AG09309 (cell line): ENCODE results near the gene TMEM132A.

Source experiments
- DNase-seq: peaks from one replicate; pipeline ENCODE4 v3.0.0-alpha.2; 2010; ENCODE audit warnings: low read depth
- H3K4me3 ChIP-seq: 2 replicates; pipeline ENCODE4 v1.5.1; 2011; ENCODE audit warnings: mild to moderate bottlenecking, low read depth, low read length, moderate library complexity; ENCODE audit not compliant: control insufficient read depth
- CTCF ChIP-seq: IDR thresholded peaks from 2 replicates; pipeline ENCODE4 v1.5.1; 2011; ENCODE audit warnings: mild to moderate bottlenecking, low read depth, low read length, inconsistent platforms; ENCODE audit not compliant: insufficient read depth, control insufficient read depth; ENCODE audit errors: missing control alignments

TMEM132A gene

GRCh38 chr11:60952742-60953170, 28.5 kb downstream of the TMEM132A start:
- H3K4me3 ChIP-seq: peak overlapping the region; percentile 48; the same call in 1 of the 2 replicates
- DNase-seq: no peak

GRCh38 chr11:60953781-60954180, 29.5 kb downstream of the TMEM132A start:
- no peak for TF ChIP-seq CTCF
- no peak for DNase-seq
- no peak overlapping the region for H3K4me3 ChIP-seq

More at GRCh38 chr11:60952742-60953170, 28.5 kb downstream of the TMEM132A start:
- no peak for TF ChIP-seq CTCF

- no peak for TF ChIP-seq CTCF
- no peak for DNase-seq
- no peak overlapping the region for H3K4me3 ChIP-seq
Measured at GRCh38 chr11:60954421-60954820, 30.2 kb downstream of the TMEM132A start.

GRCh38 chr11:60955571-60955970, 31.3 kb downstream of the TMEM132A start:
- TF ChIP-seq CTCF: no peak
- no peak for DNase-seq
- no peak overlapping the region for H3K4me3 ChIP-seq

GRCh38 chr11:60957188-60957587, 32.9 kb downstream of the TMEM132A start:
- TF ChIP-seq CTCF: no peak
- no peak for DNase-seq
- no peak overlapping the region for H3K4me3 ChIP-seq

GRCh38 chr11:60959431-60959830, 35.2 kb downstream of the TMEM132A start:
- DNase-seq: no peak
- H3K4me3 ChIP-seq: no peak overlapping the region
- no peak for TF ChIP-seq CTCF

GRCh38 chr11:60960405-60960804, 36.1 kb downstream of the TMEM132A start:
- no peak overlapping the region for H3K4me3 ChIP-seq
- DNase-seq: no peak
- no peak for TF ChIP-seq CTCF
